Fibroblast of skin of scalp (primary cell): ENCODE data around the gene DCST2.

Source experiments
- DNase-seq: peaks from one replicate; pipeline ENCODE4 v3.0.0-alpha.2; 2013

The DCST2 gene

DNA sequence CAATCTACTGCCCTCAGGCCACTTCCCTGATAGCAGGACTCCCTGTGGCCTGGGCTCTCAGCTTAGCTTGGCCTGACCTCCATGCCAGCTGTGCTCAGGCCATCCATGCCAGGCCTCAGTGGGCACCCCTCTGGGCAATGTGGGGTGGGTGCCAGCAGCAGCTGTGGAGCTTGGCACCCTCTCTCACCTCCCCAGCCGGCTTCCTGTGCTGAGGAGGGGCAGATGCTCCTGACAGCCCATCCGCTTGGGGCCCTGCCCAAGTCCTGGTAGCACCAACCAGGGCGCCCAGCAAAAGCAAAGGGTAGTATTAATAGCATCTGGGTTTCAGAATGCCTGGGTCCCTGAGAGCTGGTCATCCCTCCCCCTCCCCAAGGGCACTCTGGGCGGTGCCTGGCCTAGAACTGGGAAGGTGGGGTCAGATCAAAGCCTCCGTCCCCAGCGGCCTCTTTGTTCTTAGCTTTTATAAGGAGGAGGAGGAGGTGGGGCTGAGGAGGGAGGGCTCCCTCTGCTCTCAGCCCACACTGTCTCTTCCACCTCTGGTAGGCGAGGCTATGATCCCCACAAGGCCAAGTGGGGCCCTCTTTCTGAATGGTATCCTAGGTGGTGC lies 36.1 kb upstream of the DCST2 start:
- DNase-seq = no peak

DNA sequence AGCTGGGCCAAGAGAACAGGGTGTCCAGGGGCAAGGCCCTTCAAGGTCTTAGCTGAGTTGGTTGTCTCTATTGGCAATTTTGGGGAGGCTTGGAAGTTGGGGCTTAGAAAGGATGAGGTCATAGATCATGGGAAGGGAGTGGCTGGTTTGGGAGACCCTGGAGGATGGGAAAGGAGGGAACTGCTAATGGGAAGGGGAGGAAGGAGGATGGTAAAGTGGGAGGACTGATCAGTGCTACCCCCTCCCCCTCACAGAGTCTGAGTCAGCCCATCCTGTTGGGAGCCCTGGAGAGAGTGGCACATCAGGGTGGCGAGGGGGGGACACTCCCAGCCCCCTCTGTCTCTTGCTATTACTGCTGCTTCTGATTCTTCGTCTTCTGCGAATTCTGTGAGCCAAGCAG lies 35.0 kb upstream of the DCST2 start:
- no peak for DNase-seq

DNA sequence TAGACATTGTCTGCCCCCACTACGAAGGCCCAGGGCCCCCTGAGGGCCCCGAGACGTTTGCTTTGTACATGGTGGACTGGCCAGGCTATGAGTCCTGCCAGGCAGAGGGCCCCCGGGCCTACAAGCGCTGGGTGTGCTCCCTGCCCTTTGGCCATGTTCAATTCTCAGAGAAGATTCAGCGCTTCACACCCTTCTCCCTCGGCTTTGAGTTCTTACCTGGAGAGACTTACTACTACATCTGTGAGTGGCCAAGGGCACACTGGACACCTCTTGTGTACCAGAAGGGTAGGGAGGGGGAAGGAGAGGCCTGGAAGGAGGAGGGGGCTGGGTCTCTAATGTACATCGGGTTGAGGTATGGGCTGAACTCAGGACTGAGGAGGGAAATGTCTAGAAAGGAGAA lies 33.2 kb upstream of the DCST2 start:
- DNase-seq = no peak

DNA sequence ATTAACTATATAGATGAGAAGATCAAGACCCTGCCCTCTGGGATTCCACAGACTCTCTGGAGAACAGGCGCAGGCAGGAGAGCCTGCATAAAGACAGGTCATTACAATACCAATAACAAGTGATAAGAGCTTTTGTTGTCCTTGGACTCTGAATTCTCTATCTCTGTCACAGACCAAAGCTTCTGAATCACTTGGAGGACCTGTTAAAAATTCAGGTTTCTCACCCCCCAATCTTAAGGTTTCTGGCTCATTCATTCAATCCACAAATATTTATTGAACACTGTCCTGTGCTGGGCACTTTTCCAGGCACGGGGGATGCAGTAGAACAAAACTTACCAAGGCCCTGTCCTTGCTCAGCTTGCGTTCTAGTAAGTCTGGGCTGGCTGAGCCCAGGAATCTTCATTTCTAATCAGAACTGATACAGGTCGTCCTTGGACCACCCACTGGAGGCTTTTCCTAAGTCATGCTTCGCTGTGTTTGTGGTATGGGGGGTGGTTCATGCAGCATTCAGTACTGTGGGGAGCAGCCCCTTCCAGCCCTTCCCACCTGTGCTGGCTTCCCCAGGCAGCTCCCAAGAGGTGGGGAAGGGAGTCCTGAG lies 31.4 kb upstream of the DCST2 start:
- DNase-seq = no peak

DNA sequence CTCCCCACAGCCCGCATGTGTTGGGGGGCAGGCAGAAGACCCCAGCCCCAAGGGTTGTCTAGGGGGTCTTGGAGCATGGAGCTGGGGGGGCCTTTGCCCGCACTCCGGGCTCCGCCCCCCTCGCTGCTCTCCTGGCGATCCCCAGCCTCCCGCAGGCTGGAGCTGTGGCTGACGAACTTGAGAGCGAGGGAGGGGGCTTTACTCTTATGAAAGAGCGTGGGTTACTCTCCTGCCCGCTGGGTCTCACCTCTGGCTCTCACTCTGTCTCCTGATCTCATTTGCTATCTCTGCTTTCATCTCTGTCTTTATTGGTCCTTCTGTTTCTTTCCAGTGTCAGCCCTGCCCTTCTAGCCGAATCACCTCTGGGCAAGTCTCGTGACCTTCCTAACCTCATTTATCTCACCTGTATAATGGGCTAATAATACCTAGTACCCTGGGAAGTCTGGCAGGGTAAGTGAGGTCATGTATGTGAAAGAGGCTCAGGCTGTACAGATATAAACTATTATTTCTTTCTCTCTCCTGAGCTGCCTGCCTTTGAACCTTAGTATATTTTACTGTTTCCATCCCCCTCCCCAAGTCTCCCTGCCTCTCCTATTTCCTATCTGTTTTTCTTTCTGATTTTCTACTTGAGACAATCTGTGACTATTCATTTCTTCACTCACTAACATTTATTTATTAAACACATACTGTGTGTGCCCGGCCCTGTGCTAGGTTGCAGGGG lies 30.7 kb upstream of the DCST2 start:
- no peak for DNase-seq

DNA sequence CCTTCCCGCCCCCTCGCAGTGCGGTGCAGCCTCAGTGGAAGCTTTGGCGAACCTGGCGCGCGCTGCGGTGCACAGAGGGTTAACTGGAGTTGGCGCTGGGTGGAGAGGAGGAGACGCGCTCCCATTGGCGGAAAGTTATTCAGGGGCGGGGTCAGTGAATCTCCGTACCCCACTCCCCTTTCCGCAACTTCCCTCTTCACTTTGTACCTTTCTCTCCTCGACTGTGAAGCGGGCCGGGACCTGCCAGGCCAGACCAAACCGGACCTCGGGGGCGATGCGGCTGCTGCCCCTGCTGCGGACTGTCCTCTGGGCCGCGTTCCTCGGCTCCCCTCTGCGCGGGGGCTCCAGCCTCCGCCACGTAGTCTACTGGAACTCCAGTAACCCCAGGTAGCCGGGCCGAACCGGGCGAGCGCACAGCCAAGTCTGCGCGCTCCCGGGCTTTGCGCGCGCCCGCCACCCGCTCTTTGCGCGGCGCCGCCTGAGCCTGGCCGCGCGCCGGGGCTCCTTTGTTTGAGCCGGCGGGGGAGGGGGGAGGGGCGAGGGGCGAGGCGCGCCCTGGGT lies 30.0 kb upstream of the DCST2 start, which contains the start of gene EFNA4:
EFNA4 (plus strand) TSS at position 191 of the 561 bp plus-strand sequence; CDS start at position 275, 84 bp downstream.
- peak; percentile 78 for DNase-seq

DNA sequence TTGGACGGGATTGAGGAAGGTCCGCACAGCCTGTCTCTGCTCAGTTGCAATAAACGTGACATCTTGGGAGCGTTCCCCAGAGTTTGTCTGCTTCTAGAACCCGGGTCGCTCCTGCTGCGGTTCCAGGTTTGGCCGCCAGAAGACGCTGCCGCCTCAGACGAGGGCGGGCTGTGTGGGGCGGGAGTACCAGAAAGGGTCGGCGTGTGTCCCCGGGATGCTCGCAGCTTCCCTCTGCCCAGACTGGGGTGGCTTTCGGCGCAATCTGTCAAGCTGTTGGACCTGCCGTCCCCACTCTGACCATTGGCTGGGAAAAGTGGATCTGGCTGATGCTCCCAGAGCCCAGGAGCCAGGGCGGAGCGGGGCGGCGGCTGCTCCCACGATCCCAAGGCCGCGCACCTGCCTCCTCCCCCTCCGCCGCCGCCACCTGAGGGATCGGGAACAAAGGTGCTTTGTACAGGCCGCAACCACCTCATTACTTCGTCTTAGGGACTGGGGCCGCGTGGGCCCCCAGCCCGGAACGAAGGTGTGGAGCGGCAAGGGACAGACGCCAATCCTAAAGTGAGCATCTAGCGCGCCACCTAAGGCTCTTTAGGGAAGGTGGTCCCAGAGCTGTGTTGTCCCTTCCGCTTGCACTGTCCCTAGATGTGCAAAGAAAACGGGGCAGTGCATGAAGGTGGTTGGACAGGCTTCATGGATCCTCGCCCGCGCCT lies 29.3 kb upstream of the DCST2 start:
- DNase-seq = peak; percentile 51

DNA sequence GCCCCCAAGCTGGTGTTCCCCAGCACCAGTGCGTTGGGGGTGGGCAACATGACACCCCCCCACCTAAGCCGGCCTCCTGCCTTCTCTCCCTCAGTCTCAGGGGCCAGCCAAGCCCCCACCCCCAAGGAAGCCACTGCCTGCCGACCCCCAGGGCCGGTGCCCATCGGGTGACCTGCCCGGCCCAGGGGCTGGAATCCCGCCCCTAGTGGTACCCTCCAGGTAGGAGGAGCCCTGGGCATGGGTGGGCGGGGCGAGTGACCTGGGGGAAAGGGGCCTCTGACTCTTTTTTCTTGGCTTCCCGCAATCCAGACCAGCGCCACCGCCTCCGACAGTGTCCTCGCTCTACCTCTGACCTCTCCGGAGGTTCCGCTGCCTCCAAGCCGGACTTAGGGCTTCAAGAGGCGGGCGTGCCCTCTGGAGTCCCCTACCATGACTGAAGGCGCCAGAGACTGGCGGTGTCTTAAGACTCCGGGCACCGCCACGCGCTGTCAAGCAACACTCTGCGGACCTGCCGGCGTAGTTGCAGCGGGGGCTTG lies 28.6 kb upstream of the DCST2 start:
- DNase-seq = no peak

DNA sequence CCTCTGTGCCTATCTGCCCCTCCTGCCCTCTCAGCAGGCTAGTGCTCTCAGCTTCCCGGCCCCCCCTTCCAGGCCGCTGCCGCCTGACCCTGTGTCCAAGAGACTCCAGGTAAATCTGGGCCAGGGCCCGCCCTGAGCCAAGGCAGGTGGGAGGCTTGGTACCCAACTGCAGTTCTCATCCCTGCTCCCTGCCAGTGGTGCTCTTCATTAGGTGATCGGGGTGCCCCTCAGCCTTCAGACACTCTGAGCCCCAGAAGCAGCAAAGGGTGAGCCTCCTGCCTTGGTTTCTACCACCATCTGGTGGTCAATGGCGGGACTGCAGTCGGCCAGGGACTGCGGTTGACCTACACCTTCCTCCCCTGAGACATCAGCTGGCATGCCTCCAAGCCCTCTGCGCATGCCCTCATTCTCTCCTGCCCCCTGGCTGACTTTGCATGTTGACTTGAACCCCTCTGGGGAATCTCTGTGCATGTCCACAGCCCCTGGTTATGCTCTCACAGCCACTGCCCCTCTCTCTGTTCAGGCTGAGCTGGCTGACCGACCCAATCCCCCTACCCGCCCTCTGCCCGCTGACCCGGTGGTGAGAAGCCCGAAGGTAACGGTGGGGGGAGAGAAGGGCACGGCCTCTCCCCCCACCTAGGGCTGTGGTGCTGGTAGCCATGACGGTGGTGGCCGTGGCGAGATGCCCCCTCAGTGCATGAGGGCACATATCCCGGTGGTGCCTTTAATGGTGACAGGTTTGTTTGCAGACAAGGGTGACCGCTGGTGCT lies 28.0 kb upstream of the DCST2 start:
- DNase-seq = peak; percentile 84

DNA sequence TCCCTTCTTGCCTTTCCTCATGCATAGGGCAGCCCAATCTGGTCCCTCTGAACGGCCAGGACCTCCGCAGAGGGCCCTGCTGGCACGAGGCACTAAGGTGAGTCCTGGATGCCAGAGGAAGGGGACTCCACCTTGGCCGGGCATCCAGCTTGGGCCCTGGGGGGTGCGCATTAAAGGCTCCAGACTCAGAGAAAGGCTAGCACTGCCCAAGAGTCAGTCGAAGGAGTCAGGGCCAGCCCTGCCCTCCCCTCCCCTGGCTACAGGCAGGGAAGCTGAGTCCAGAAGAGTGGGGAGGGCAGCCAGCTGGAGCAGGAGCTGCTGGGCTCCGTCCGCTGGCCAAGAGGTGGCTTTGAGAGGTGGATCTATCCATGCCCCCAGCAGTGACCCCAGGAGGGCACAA lies 27.2 kb upstream of the DCST2 start:
- no peak for DNase-seq

DNA sequence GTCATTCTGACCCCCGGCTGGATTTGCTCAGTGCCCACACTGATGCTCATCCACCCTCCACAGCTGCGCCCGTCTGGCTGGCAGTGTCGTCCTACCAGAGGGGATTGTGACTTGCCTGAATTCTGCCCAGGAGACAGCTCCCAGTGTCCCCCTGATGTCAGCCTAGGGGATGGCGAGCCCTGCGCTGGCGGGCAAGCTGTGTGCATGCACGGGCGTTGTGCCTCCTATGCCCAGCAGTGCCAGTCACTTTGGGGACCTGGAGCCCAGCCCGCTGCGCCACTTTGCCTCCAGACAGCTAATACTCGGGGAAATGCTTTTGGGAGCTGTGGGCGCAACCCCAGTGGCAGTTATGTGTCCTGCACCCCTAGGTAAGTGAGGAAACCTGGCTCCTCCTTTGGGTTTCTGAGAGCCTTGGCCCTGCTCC lies 24.2 kb upstream of the DCST2 start:
- DNase-seq = no peak

DNA sequence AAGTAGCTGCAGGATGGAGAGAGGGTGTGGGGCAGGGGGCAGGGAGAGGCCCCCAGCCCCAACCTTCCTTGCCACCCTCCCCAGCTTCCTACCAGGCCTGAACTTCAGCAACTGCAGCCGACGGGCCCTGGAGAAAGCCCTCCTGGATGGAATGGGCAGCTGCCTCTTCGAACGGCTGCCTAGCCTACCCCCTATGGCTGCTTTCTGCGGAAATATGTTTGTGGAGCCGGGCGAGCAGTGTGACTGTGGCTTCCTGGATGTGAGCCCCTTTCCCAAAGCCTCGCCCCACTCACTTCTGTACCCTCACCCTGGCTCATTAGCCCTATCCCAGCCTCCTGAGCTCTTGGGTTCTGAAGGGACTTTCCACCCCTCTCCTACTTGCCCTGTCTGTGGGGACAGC lies 23.5 kb upstream of the DCST2 start:
- no peak for DNase-seq

DNA sequence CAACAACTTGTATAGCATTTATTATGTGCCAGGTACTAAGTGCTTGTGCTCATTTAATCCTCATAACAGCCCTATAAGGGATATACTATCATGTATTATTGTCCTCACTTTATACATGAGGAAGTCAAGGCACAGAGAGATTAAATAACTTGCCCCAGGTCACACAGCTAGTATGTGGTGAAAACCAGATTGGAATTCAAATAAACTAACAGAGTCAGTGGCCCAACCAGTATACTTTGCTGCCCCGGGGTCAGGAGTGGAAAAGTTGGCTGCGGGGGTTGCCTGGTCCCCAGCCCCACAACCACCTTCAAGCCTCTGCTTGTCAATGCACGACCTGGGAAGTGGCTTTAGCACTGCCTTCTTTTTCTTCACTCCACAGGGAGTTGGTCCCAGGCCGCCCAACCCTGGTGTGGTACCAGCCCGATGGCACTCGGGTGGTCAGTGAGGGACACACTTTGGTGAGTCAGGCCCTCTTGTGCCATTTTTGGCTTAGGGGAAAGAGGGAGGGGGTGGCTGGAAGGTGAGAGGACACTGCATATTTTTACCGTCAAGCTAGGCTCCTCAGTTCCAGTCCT lies 20.0 kb upstream of the DCST2 start:
- no peak for DNase-seq

DNA sequence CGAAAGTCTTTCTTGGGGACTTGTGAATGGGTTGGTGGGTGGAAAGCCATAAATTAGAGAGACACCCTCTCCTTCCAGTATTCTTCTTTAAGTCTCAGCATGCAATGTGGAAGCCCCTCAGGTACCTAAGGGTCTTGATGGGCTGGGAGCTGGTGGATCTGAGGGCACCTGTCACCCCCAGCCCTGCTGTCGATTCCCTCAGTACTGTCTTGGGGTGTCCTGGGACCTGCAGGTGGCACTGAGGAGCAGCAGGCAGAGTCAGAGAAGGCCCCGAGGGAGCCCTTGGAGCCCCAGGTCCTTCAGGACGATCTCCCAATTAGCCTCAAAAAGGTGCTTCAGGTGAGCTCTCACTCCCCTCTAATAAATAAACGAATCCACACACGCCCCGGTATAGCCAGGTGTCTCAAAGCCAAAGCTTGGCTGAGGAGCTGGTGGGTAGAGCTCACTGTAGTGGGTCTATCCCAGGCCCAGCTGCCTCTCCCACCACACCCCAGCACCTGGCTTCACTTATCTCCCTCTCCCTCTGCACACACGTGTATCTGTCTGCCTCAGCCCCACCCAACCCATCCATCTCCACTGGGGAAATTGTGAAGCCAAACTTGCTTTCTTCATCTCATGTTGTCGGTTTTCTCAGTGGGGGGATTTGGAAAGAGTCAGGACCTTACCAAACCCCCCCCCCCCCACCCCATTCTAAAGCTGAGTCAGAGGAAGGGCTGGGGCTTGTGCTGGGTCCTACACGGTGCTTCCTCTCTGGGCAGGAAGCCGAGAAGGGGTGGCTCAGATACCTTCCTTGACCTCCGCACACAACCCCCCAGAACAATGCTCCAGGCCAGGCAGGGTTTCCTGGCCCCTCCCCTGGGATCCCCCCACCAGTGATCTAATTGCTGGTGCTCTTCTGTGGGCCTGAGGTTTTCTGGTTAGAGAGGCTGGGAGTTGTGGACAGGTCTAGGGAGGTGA lies 19.1 kb upstream of the DCST2 start:
- DNase-seq = no peak

DNA sequence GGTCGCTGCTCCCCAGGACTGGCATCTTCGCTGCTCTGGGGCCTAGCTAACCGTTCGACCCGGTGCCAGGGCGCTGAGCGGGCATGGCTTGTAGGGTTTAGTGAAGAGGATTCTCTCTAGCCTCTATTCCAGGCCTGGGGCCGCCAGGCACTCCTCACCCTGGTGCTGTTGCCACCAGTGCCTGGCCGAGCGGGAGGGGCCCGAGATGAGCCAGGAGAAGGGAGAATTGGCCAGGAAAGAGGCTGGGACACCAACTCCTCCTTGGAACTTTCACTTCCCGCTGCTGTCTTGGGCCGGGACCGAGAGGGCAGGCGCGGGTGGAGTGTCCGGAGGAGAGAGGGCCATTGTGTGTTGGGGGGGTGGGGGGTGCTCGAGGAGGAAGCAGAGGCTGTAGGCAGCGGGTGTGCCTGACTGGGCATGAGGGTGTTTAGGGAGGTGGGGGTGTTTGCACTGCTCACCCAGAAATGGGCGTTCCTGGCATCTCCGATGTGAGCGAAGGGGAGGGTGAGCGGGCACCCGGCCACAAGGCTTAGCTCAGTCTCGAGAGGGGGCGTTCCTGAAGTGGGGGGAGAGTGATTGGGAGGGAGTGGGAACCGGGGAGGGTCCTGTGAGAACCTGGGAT lies 18.3 kb upstream of the DCST2 start:
- peak; percentile 15 for DNase-seq

DNA sequence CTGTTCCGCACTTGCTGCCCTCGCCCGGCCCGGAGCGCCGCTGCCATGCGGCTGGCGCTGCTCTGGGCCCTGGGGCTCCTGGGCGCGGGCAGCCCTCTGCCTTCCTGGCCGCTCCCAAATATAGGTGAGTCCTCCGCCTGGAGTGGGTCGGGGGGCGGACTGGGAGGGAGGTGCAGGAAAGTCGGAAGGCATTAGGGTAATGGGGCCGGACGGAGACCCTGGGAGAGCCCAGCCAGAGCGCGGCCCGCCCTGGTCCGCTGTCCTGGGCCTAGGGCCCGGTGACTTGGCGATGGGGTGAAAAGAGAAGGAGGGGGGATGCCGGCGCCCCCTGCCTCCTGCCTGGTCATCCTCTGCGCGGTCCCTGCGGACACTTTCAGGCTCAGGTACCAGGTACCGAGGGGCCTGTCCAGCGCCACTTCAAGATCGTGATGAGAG lies 17.8 kb upstream of the DCST2 start:
- no peak for DNase-seq

DNA sequence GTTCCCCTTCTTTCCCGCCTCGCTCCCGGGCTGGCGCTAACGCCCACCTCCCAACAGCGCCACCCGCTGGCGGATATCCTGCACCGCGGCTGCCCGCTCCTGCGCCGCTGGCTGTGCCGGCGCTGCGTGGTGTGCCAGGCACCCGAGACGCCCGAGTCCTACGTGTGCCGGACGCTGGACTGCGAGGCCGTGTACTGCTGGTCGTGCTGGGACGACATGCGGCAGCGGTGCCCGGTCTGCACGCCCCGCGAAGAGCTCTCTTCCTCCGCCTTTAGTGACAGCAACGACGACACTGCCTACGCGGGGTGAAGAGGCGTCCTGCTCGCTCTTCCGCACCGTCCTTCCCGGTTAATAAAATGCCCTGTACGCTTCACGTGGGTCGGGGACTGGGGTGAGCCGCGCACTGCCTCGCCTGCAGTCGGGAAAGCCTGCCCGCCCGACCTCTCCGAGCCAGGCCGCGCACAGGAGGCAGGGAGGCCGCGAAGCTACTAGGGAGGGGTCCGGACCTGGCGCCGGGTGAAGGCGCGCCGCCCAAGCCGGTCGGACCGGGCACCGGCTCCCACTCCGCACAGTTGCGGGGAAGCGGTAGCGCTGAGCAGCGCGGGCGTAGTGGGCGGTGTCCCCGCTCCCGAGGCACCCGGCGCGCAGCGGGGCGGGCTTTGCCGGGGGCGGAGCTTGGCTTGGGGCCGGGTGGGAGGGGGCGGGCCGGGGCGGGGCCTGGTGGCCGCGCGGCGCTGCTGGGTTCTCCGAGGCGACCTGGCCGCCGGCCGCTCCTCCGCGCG lies 17.2 kb upstream of the DCST2 start, which contains the start of gene ADAM15:
ADAM15 (plus strand) TSS at position 757 of the 782 bp plus-strand sequence. CDS start 71 bp downstream, outside the sequence.
- DNase-seq = peak; percentile 63

DNA sequence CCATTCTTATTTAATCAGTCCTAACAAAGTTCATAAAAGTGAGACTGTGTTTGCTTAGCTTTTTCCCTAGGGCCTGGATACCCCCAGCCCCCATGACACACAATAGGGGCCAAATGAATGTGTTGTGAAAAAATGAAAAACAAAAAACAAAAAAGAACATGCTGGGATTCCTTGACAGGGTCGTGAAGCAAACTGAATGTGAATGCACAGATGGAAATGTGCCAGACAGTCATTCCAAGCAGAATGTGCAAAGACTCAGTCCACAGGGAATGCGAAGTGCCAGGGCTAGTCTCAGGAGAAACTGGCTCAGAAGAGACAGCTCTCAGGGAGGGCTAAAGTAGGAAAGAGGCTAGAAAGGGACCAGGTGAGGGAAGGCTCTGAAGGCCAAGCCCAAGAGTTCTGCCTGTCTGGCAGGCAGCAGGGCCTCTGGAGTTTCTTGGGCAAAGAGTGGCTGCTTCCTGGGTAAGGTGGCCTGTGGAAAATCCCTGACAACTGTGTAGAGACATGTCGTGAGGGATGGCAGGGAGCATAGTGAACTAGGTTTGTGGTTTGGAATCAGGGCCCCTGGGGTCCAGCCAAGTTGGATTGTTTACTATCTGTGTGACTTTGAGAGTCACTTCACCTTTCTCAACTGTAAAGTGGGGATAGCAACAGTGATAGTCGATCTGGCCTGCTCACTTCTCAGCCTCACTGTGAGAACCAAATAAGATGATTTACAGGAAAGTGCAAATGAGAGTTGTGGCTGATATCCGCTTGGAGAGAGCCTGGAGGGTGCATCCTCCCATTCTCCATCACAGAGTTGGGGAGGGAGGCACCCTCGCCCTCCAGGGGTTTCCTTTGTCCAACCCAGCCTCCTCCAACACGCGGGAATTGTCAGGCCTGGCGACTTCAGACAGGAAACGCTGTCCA lies 16.3 kb upstream of the DCST2 start:
- peak; percentile 76 for DNase-seq
